ENCODE data around the gene ATP5F1D. TPM values are rescaled to one million over a fixed set of nuclear protein-coding genes. Genes with fewer than 3 reads are reported as not detected.
A peak's percentile ranks its signal among the peaks of the same experiment; 100 is the strongest.

Gene ATP5F1D
- total and polyA plus RNA-seq, 2 of the 13 experiments (the other 11 are each of a cell fraction or from before 2014, with no cell fraction given): 39.4 to 78.7 TPM

- TF ChIP-seq, protein P1, sequence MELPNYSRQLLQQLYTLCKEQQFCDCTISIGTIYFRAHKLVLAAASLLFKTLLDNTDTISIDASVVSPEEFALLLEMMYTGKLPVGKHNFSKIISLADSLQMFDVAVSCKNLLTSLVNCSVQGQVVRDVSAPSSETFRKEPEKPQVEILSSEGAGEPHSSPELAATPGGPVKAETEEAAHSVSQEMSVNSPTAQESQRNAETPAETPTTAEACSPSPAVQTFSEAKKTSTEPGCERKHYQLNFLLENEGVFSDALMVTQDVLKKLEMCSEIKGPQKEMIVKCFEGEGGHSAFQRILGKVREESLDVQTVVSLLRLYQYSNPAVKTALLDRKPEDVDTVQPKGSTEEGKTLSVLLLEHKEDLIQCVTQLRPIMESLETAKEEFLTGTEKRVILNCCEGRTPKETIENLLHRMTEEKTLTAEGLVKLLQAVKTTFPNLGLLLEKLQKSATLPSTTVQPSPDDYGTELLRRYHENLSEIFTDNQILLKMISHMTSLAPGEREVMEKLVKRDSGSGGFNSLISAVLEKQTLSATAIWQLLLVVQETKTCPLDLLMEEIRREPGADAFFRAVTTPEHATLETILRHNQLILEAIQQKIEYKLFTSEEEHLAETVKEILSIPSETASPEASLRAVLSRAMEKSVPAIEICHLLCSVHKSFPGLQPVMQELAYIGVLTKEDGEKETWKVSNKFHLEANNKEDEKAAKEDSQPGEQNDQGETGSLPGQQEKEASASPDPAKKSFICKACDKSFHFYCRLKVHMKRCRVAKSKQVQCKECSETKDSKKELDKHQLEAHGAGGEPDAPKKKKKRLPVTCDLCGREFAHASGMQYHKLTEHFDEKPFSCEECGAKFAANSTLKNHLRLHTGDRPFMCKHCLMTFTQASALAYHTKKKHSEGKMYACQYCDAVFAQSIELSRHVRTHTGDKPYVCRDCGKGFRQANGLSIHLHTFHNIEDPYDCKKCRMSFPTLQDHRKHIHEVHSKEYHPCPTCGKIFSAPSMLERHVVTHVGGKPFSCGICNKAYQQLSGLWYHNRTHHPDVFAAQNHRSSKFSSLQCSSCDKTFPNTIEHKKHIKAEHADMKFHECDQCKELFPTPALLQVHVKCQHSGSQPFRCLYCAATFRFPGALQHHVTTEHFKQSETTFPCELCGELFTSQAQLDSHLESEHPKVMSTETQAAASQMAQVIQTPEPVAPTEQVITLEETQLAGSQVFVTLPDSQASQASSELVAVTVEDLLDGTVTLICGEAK (IDR thresholded peaks at IDR 0.05): no peak
- TF ChIP-seq, protein P1 (CRISPR knock-in tag; IDR thresholded peaks at IDR 0.05): no peak
- no peak for TF ChIP-seq ZNF564 (CRISPR knock-in tag; IDR thresholded peaks at IDR 0.05)
- TF ChIP-seq, protein P2, sequence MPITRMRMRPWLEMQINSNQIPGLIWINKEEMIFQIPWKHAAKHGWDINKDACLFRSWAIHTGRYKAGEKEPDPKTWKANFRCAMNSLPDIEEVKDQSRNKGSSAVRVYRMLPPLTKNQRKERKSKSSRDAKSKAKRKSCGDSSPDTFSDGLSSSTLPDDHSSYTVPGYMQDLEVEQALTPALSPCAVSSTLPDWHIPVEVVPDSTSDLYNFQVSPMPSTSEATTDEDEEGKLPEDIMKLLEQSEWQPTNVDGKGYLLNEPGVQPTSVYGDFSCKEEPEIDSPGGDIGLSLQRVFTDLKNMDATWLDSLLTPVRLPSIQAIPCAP (CRISPR knock-in tag; IDR thresholded peaks at IDR 0.05; ENCODE audit: low read depth): no peak
- TF ChIP-seq, protein P3, sequence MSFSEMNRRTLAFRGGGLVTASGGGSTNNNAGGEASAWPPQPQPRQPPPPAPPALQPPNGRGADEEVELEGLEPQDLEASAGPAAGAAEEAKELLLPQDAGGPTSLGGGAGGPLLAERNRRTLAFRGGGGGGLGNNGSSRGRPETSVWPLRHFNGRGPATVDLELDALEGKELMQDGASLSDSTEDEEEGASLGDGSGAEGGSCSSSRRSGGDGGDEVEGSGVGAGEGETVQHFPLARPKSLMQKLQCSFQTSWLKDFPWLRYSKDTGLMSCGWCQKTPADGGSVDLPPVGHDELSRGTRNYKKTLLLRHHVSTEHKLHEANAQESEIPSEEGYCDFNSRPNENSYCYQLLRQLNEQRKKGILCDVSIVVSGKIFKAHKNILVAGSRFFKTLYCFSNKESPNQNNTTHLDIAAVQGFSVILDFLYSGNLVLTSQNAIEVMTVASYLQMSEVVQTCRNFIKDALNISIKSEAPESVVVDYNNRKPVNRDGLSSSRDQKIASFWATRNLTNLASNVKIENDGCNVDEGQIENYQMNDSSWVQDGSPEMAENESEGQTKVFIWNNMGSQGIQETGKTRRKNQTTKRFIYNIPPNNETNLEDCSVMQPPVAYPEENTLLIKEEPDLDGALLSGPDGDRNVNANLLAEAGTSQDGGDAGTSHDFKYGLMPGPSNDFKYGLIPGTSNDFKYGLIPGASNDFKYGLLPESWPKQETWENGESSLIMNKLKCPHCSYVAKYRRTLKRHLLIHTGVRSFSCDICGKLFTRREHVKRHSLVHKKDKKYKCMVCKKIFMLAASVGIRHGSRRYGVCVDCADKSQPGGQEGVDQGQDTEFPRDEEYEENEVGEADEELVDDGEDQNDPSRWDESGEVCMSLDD (CRISPR knock-in tag; IDR thresholded peaks at IDR 0.05; ENCODE audit: borderline replicate concordance): no peak
- TF ChIP-seq ZSCAN9 (CRISPR knock-in tag; IDR thresholded peaks at IDR 0.05; ENCODE audit: borderline replicate concordance): no peak
- TF ChIP-seq ARID2 (CRISPR knock-in tag; IDR thresholded peaks at IDR 0.05; ENCODE audit: borderline replicate concordance): no peak
- no peak for TF ChIP-seq AKAP8 (CRISPR knock-in tag; IDR thresholded peaks at IDR 0.05)
- 0 out of 2 replicates have a peak, but pooled peaks have one; percentile 28 for TF ChIP-seq ZNF607 (CRISPR knock-in tag; IDR thresholded peaks at IDR 0.05; ENCODE audit: borderline replicate concordance)
- TF ChIP-seq NR2F2 (IDR thresholded peaks at IDR 0.05; ENCODE audit: borderline replicate concordance, low read depth): 0 out of 2 replicates have a peak, but pooled peaks have one; percentile 6
- TF ChIP-seq KDM1A (CRISPR knock-in tag; IDR thresholded peaks at IDR 0.05): no peak
- TF ChIP-seq NFE2L2 (IDR thresholded peaks at IDR 0.05; ENCODE audit: low read length): no peak
- TF ChIP-seq ZNF552 (CRISPR knock-in tag; IDR thresholded peaks at IDR 0.05; ENCODE audit: borderline replicate concordance): no peak
- no peak for TF ChIP-seq RFXANK (CRISPR knock-in tag; IDR thresholded peaks at IDR 0.05)
These were observed 42.9 kb downstream of the ATP5F1D start (continued) for GRCh38 chr19:1284293-1284978.

Data from HepG2 (cell line).